ENCODE results near the gene GFRAL. TPM values are rescaled to one million over a fixed set of nuclear protein-coding genes. Genes with fewer than 3 reads are reported as not detected.

GFRAL gene
- polyA plus RNA-seq, 1 experiment = not detected

GRCh38 chr6:55388211-55388610 is 60.9 kb downstream of the GFRAL start:
- ChIA-PET POLR2A (no interaction called here), CTCF (no interaction called here)
- Histone ChIP-seq H3K27me3 (ENCODE audit: control insufficient read depth, insufficient read depth, low read length) (no peaks in the 10 kb centered on the region), H3K4me3 (ENCODE audit: low read depth, low read length) (no peak overlapping the region), H3K9me3 (ENCODE audit: control insufficient read depth, insufficient read depth, low read length) (no peaks in the 10 kb centered on the region), H3K27ac (ENCODE audit: low read depth, low read length) (no peak overlapping the region)
- peak; percentile 13 for DNase-seq (ENCODE audit: low read depth, low spot score)
- no peak for TF ChIP-seq CTCF (IDR thresholded peaks at IDR 0.05; ENCODE audit: low read depth, low read length)

GRCh38 chr6:55395871-55396270 is 68.6 kb downstream of the GFRAL start:
- ChIA-PET CTCF (interaction anchor here (0.6 to 1.1 kb wide), 2 partner anchors 119 to 1670 kb away, joined by 3 read pairs; no protein-coding TSS in a partner anchor), POLR2A (no interaction called here)
- Histone ChIP-seq H3K4me3 (ENCODE audit: low read depth, low read length) (no peak overlapping the region), H3K27ac (ENCODE audit: low read depth, low read length) (no peak overlapping the region), H3K27me3 (ENCODE audit: control insufficient read depth, insufficient read depth, low read length) (no peaks in the 10 kb centered on the region), H3K9me3 (ENCODE audit: control insufficient read depth, insufficient read depth, low read length) (no peaks in the 10 kb centered on the region)
- no peak for DNase-seq (ENCODE audit: low read depth, low spot score)
- TF ChIP-seq CTCF (IDR thresholded peaks at IDR 0.05; ENCODE audit: low read depth, low read length) = no peak

- no peaks in the 10 kb centered on the region for H3K27me3 ChIP-seq (ENCODE audit: control insufficient read depth, insufficient read depth, low read length)
- DNase-seq (ENCODE audit: low read depth, low spot score) = no peak
- CTCF ChIA-PET = interaction anchor here (1.1 to 1.9 kb wide), 2 partner anchors 11 to 121 kb away, joined by 3 to 7 read pairs; no protein-coding TSS in a partner anchor
- no peaks in the 10 kb centered on the region for H3K9me3 ChIP-seq (ENCODE audit: control insufficient read depth, insufficient read depth, low read length)
- no peak overlapping the region for H3K27ac ChIP-seq (ENCODE audit: low read depth, low read length)
- TF ChIP-seq CTCF (IDR thresholded peaks at IDR 0.05; ENCODE audit: low read depth, low read length) = no peak
- no peak overlapping the region for H3K4me3 ChIP-seq (ENCODE audit: low read depth, low read length)
- POLR2A ChIA-PET = no interaction called here
Measured at GRCh38 chr6:55397986-55398385, 70.7 kb downstream of the GFRAL start.

GRCh38 chr6:55399351-55399750 is 72.1 kb downstream of the GFRAL start:
- ChIA-PET POLR2A (no interaction called here), CTCF (interaction anchor here (0.6 to 1.9 kb wide), 2 partner anchors 123 to 700 kb away, joined by 3 to 7 read pairs; no protein-coding TSS in a partner anchor)
- TF ChIP-seq CTCF (IDR thresholded peaks at IDR 0.05; ENCODE audit: low read depth, low read length) = no peak
- Histone ChIP-seq H3K9me3 (ENCODE audit: control insufficient read depth, insufficient read depth, low read length) (no peaks in the 10 kb centered on the region), H3K4me3 (ENCODE audit: low read depth, low read length) (no peak overlapping the region), H3K27me3 (ENCODE audit: control insufficient read depth, insufficient read depth, low read length) (no peaks in the 10 kb centered on the region), H3K27ac (ENCODE audit: low read depth, low read length) (no peak overlapping the region)
- DNase-seq (ENCODE audit: low read depth, low spot score) = no peak

GRCh38 chr6:55405474-55406235 is 78.4 kb downstream of the GFRAL start:
- DNase-seq (ENCODE audit: low read depth, low spot score) = no peak
- ChIA-PET POLR2A (no interaction called here), CTCF (interaction anchor here (1.2 kb wide), 1 partner anchor 129 kb away, joined by 3 read pairs; no protein-coding TSS in a partner anchor)
- no peak for TF ChIP-seq CTCF (IDR thresholded peaks at IDR 0.05; ENCODE audit: low read depth, low read length)
- no peak overlapping the region for H3K27ac ChIP-seq (ENCODE audit: low read depth, low read length)
- no peak overlapping the region for H3K4me3 ChIP-seq (ENCODE audit: low read depth, low read length)
- H3K9me3 ChIP-seq (ENCODE audit: control insufficient read depth, insufficient read depth, low read length) = no peaks in the 10 kb centered on the region
- H3K27me3 ChIP-seq (ENCODE audit: control insufficient read depth, insufficient read depth, low read length) = no peaks in the 10 kb centered on the region

Data from AG04450 (cell line).